Heart right ventricle (tissue), 16 donors: ENCODE data around the gene RGP1. TPM values are rescaled to one million over a fixed set of nuclear protein-coding genes. Genes with fewer than 3 reads are reported as not detected.

Source experiments
- ATAC-seq, 8 donors: fragments of 200-7000 bp; cut with Tn5 transposase; one replicate each; pipeline ENCODE4 v1.9.1; 2020; ENCODE audit warnings: mild to moderate bottlenecking in 8 of 8, moderate library complexity in 8 of 8, moderate number of reproducible peaks in 1 of 8
- DNase-seq, 2 donors: peaks; one replicate each; pipeline ENCODE4 v3.0.0-alpha.2; 2020
- H3K27ac ChIP-seq, 10 donors: fragments of 200-600 bp; sonication (generic) in 2 of 10; one replicate each; pipeline versions ENCODE4 v1.5.0 to v1.8.0; 2020 to 2022; ENCODE audit warnings: mild to moderate bottlenecking in 3 of 10
- H3K27me3 ChIP-seq, 7 donors: fragments of 200-600 bp; one replicate each; pipeline ENCODE4 v1.8.0; 2021 to 2022; ENCODE audit warnings: mild to moderate bottlenecking in 2 of 7
- H3K36me3 ChIP-seq, 9 donors: fragments of 200-600 bp; sonication (generic) in 1 of 9; one replicate each; pipeline versions ENCODE4 v1.5.0 to v1.8.0; 2020 to 2022; ENCODE audit warnings: mild to moderate bottlenecking in 2 of 9
- H3K4me1 ChIP-seq, 9 donors: fragments of 200-600 bp; sonication (generic) in 1 of 9; one replicate each; pipeline versions ENCODE4 v1.5.0 to v1.8.0; 2020 to 2022; ENCODE audit warnings: mild to moderate bottlenecking in 4 of 9
- H3K4me3 ChIP-seq, 10 donors: fragments of 200-600 bp; sonication (generic) in 2 of 10; one replicate each; pipeline versions ENCODE4 v1.5.0 to v1.8.0; 2020 to 2022; ENCODE audit warnings: mild to moderate bottlenecking in 7 of 10, moderate library complexity in 2 of 10
- H3K9me3 ChIP-seq, 11 donors: fragments of 200-600 bp in 10 of 11; sonication (generic) in 2 of 11; one replicate each; pipeline versions ENCODE4 v1.5.0 to v1.8.0; 2013 to 2022; ENCODE audit warnings: mild to moderate bottlenecking in 2 of 11, control low read depth in 1 of 11, moderate library complexity in 1 of 11
- WGBS, 2 donors: extraction: QIAGEN DNeasy Blood & Tissue Kit; methylation state at CpG; one replicate each; pipeline ENCODE4 v1.1.7; 2013; ENCODE audit warnings: inconsistent platforms in 1 of 2; 5-methylcytosine and 5-hydroxymethylcytosine counted together
- intact Hi-C, 10 donors: fragments of 100-400 bp; cut with DNase I; formaldehyde crosslinking; loops; one replicate each; pipeline versions ENCODE4 v1.11.1 to v1.14.2; 2022
- polyA plus RNA-seq, 2 donors: library from polyadenylated mRNA; stranded (reverse); fragments of 200-250 nt; gene quantifications; one replicate each; pipeline ENCODE4 v1.2.3, GENCODE V29; 2013
- total RNA-seq, 10 donors: library from RNA; stranded (reverse); fragmentation: NEBNext Ultra II Directional in 3 of 10; extraction: Animal tissue kit (Norgen Biotek cat#: 25700) in 3 of 10; gene quantifications; one replicate each; pipeline versions ENCODE4 v1.2.1 to v1.2.4, GENCODE V29; 2021 to 2023
- TF ChIP-seq, protein P1 (sequence below), 9 donors: fragments of 200-600 bp; sonication (generic) in 2 of 9; IDR thresholded peaks; one replicate each; pipeline versions ENCODE4 v1.5.0 to v1.8.0; 2021 to 2022; ENCODE audit warnings: antibody characterized with exemption in 9 of 9, mild to moderate bottlenecking in 5 of 9, moderate library complexity in 1 of 9
- donor health status: Arrhythmogenic right ventricular cardiomyopathy.
- donor health status: ischemic (EF 13 %, LVEDD 7.1; RV severe dilation, severe dysfunction).
- donor health status: healthy with polysubstance abuse.
- donor health status: DM: no; HTN: yes; CAD: no.
- donor health status: DM: no; HTN: no; CAD: no.
- donor health status: ischemic (EF 25% LVEDD 6.9; RV normal size, moderate dysfunction).
- donor health status: ischemic (EF 25% LVEDD 5.7; RV mildly dilated, moderate dysfunction).
- donor health status: healthy.
- donor health status: DM: yes; HTN: yes; CAD: no.
- donor health status: Ischemic cardiomyopathy.
- donor health status: ischemic (EF 35%, LVEDD 5.7; RV mildly dilated, moderate dysfunction).
- donor health status: nonischemic (EF 11% LVEDD 7.7; RV severe dilation, severe dysfunction).
- donor health status: DM: yes; HTN: yes; CAD: no.
- donor health status: PGD.
- donor health status: ischemic (EF 29% LVEDD 5.4; RV normal size, mild dysfunction).
- donor health status: nonischemic (EF 23%, LVEDD 6.1; RV moderate dilation, normal function).

Gene RGP1
- total and polyA plus RNA-seq, 12 donors = 8.2 to 39.4 (median 32.1) TPM

- no peak for DNase-seq
Observed at GRCh38 chr9:35795695-35796094, 46.6 kb downstream of the RGP1 start.

DNA sequence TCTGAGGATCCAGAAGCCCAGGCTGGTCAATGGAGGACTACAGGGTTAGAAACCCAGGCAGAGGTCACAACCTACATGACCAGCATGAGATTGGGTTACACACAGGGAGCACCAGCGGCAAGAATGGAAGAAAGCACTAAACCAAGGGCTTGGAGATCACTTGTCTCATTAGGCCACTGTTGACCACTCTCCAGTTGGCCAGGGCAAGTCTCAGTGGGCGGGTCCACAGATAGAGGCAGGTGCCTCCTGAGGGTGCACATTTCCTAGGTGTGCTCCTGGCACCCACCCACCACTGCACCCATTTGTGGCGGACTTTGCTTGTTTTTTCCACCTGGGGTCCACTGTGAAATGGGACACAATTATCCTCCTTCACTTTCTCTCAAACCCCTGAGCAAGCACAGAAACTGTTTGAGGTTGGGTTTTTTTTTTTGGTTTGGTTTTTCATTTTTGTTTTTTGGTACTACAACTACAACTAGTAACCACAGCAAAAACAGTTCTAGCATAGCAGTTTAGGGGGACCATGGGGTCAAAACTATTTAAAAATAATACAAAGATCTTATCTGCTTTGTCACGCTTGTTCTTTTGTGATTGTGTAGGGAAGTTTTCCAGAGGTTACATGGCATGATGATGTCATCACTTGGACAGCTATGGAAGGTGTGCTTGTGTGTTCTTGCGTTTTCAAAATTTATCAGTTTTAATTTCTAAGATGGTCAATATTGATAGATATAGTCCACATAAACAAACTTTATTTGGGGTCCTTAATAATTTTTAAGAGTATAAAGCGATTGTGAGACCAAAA lies 48.4 kb downstream of the RGP1 start:
- Histone ChIP-seq H3K4me3 (no peak overlapping the region), H3K27me3 (no peaks in the 10 kb centered on the region), H3K27ac (no peak overlapping the region), H3K4me1 (peaks cover 7 to 29% (median 21%) of the 10 kb centered on the region in 9 donors), H3K9me3 (no peaks in the 10 kb centered on the region), H3K36me3 (peaks cover 0 to 31% (median 4%) of the 10 kb centered on the region in 9 donors)
- intact Hi-C loops = loop anchor here in 1 of 10 donors (10.0 kb wide), 1 partner anchor 227 kb away; no protein-coding TSS in a partner anchor
- no peak for ATAC-seq
- TF ChIP-seq, protein P1, sequence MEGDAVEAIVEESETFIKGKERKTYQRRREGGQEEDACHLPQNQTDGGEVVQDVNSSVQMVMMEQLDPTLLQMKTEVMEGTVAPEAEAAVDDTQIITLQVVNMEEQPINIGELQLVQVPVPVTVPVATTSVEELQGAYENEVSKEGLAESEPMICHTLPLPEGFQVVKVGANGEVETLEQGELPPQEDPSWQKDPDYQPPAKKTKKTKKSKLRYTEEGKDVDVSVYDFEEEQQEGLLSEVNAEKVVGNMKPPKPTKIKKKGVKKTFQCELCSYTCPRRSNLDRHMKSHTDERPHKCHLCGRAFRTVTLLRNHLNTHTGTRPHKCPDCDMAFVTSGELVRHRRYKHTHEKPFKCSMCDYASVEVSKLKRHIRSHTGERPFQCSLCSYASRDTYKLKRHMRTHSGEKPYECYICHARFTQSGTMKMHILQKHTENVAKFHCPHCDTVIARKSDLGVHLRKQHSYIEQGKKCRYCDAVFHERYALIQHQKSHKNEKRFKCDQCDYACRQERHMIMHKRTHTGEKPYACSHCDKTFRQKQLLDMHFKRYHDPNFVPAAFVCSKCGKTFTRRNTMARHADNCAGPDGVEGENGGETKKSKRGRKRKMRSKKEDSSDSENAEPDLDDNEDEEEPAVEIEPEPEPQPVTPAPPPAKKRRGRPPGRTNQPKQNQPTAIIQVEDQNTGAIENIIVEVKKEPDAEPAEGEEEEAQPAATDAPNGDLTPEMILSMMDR (IDR thresholded peaks at IDR 0.05) = no peak
- no peak for DNase-seq
- 85 to 92% methylated on average over 6 of the region's 6 CpGs for WGBS, 2 donors

More at GRCh38 chr9:35795695-35796094, 46.6 kb downstream of the RGP1 start:
- Histone ChIP-seq H3K27ac (no peak overlapping the region), H3K27me3 (peaks cover 0 to 5% (median 0%) of the 10 kb centered on the region in 7 donors), H3K4me1 (peaks cover 15 to 43% (median 29%) of the 10 kb centered on the region in 9 donors), H3K36me3 (peaks cover 0 to 13% (median 0%) of the 10 kb centered on the region in 9 donors), H3K9me3 (no peaks in the 10 kb centered on the region), H3K4me3 (no peak overlapping the region)
- intact Hi-C loops = loop anchor here in 1 of 10 donors (10.0 kb wide), 1 partner anchor 229 kb away; no protein-coding TSS in a partner anchor
- no peak for ATAC-seq
- TF ChIP-seq, protein P1 (IDR thresholded peaks at IDR 0.05) = no peak

DNA sequence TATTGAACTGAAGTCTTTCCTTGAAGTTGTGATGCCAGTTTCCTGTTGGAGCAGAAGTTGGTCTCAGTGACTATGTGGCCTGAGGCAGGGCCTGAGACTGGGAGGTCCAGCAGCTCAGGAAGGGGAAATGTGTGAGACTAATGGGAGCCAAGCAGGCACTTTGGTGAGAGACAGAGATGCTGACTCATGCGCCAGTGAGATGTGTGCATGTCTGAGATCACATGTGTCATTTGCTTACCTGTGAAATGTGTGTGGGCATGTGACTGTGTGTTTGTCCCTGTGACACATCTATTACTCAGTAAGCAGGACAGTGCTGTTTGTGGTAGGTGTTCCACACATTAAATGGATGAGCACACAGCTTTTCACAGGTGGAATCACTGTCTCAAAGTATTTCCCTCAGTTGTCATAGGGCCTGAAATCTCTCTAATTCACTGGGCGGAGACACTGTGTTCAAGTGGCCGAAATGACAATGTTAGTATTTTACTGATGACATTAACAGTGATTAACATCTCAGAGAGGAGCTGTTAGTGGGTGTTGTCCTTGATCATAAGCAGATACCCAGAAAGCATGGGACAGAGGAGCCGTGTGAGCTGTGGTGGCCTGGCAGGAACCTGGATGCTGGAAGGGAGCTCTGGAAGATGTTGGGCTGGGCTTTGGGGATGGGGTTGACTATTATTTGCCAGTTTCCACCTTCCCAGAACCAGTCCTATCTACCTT lies 49.7 kb downstream of the RGP1 start:
- TF ChIP-seq, protein P1 (IDR thresholded peaks at IDR 0.05) = no peak
- Histone ChIP-seq H3K9me3 (no peaks in the 10 kb centered on the region), H3K36me3 (peaks cover 0 to 43% (median 4%) of the 10 kb centered on the region in 9 donors), H3K4me1 (peaks cover 0 to 16% (median 8%) of the 10 kb centered on the region in 9 donors), H3K4me3 (no peak overlapping the region), H3K27me3 (no peaks in the 10 kb centered on the region), H3K27ac (no peak overlapping the region)
- WGBS, 2 donors = 90 to 96% methylated on average over 4 of the region's 4 CpGs
- no peak for DNase-seq
- intact Hi-C loops = loop anchor here in 1 of 10 donors (10.0 kb wide), 1 partner anchor 226 kb away; no protein-coding TSS in a partner anchor
- ATAC-seq = peak in 1 of 8 donors; percentile 30

GRCh38 chr9:35800530-35800929 lies 51.4 kb downstream of the RGP1 start:
- intact Hi-C loops = no loop called here
- Histone ChIP-seq H3K27ac (no peak overlapping the region), H3K27me3 (no peaks in the 10 kb centered on the region), H3K9me3 (no peaks in the 10 kb centered on the region), H3K4me1 (peaks cover 0 to under 1% (median 0%) of the 10 kb centered on the region in 9 donors), H3K4me3 (no peak overlapping the region), H3K36me3 (peaks cover 0 to 55% (median 7%) of the 10 kb centered on the region in 9 donors)
- DNase-seq = no peak
- ATAC-seq = no peak
- TF ChIP-seq, protein P1 (IDR thresholded peaks at IDR 0.05) = no peak
- WGBS, 2 donors = 89 to 90% methylated on average over 7 of the region's 7 CpGs
